GM19455 (cell line): ENCODE results near the gene GNL3L.
A peak's percentile ranks its signal among the peaks of the same experiment; 100 is the strongest.
"Not testable (repeated sequence)": the region's sequence is repeated elsewhere in the genome, so short reads cannot be mapped to it uniquely, and the experiment has no call there.

Source experiments
- ATAC-seq: cut with Tn5 transposase; IDR thresholded peaks from one replicate; pipeline ENCODE4 v1.9.1; 2021; ENCODE audit not compliant: unreplicated experiment

Gene GNL3L

GRCh38 chrX:54529552-54530356 is at the start of gene GNL3L:
Gene GNL3L, plus strand, starts transcription at chrX:54530219. Its CDS starts 2,348 bp downstream, at chrX:54532567.
- peak; percentile 86 for ATAC-seq

GRCh38 chrX:54482839-54483593 is 47.0 kb upstream of the GNL3L start:
- ATAC-seq, result no peak

GRCh38 chrX:54483946-54484345 is 46.1 kb upstream of the GNL3L start:
- ATAC-seq, result no peak

GRCh38 chrX:54484666-54485065 is 45.4 kb upstream of the GNL3L start:
- no peak for ATAC-seq

- ATAC-seq, result not testable (repeated sequence)
These were observed 40.2 kb upstream of the GNL3L start for GRCh38 chrX:54489819-54490218.

- no peak for ATAC-seq
These were observed 37.7 kb upstream of the GNL3L start for GRCh38 chrX:54492340-54492739.

- ATAC-seq, result no peak
These were observed 35.6 kb upstream of the GNL3L start for GRCh38 chrX:54494166-54494988.

- ATAC-seq, result no peak
These were observed 34.8 kb upstream of the GNL3L start for GRCh38 chrX:54494989-54495813.

GRCh38 chrX:54495814-54496516 is 34.1 kb upstream of the GNL3L start, which contains the start of gene FGD1:
Gene FGD1, minus strand, starts transcription at chrX:54496234. Its CDS starts 802 bp downstream, at chrX:54495432.
- ATAC-seq, result no peak

GRCh38 chrX:54496517-54496852 is 33.5 kb upstream of the GNL3L start:
- ATAC-seq, result no peak

- no peak for ATAC-seq
These were observed 33.1 kb upstream of the GNL3L start for GRCh38 chrX:54496936-54497335.

- no peak for ATAC-seq
These were observed 20.6 kb upstream of the GNL3L start for GRCh38 chrX:54509400-54509799.

- ATAC-seq, result no peak
These were observed 868 bp upstream of the GNL3L start for GRCh38 chrX:54529151-54529550.

GRCh38 chrX:54530357-54530900 is 410 bp downstream of the GNL3L start:
- peak; percentile 23 for ATAC-seq

- ATAC-seq, result no peak
These were observed 4.3 kb downstream of the GNL3L start for GRCh38 chrX:54534271-54534670.

- no peak for ATAC-seq
These were observed 10.3 kb downstream of the GNL3L start for GRCh38 chrX:54540289-54540688.

- ATAC-seq, result not testable (repeated sequence)
These were observed 12.2 kb downstream of the GNL3L start for GRCh38 chrX:54542239-54542638.

- ATAC-seq, result no peak
These were observed 20.8 kb downstream of the GNL3L start for GRCh38 chrX:54550821-54551220.

GRCh38 chrX:54551801-54552200 is 21.8 kb downstream of the GNL3L start:
- ATAC-seq, result no peak

- ATAC-seq, result not testable (repeated sequence)
These were observed 25.0 kb downstream of the GNL3L start for GRCh38 chrX:54555006-54555405.
